Measurements from ENCODE around the gene WSCD1. TPM values are rescaled to one million over a fixed set of nuclear protein-coding genes. Genes with fewer than 3 reads are reported as not detected.

Gene WSCD1
- polyA plus RNA-seq, 1 donor (not counting 4 experiments of a cell fraction or from before 2014, with no cell fraction given): not detected

DNA sequence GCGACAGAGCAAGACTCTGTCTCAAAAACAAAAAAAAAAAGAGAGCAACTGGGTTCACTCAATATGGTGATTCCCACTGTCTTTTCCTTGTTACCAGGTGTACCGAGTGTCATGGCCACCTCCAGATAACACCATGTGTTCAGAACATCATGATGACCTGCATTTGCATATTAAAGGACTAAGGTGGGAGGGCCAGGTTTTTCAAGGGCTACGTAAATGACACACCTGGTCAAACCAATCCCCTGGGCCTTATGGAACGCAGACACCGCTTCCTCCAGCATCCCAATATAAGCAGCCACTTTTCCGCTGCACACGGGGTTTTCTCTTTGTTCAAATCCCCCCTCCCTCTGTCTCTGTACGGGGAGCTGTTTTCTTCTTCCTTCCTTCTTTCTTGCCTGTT, 29.3 kb downstream of the WSCD1 start:
- H3K9ac ChIP-seq (ENCODE audit: control insufficient read depth, extremely low read depth, insufficient read depth, low read length): no peak overlapping the region
- H3K9me3 ChIP-seq (ENCODE audit: control insufficient read depth, low read depth, low read length): no peaks in the 10 kb centered on the region
- FAIRE-seq: no peak
- no peaks in the 10 kb centered on the region for H3K9me1 ChIP-seq (ENCODE audit: control insufficient read depth, extremely low read depth, insufficient read depth, low read length)
- H3K36me3 ChIP-seq (ENCODE audit: control insufficient read depth in 2 of 2, extremely low read depth in 1 of 2, insufficient read depth in 2 of 2, low read length in 2 of 2): no peaks in the 10 kb centered on the region
- H3K79me2 ChIP-seq (ENCODE audit: control insufficient read depth, insufficient read depth, low read length): no peaks in the 10 kb centered on the region
- H4K20me1 ChIP-seq (ENCODE audit: control insufficient read depth, extremely low read depth, insufficient read depth, low read length): no peaks in the 10 kb centered on the region
- H3K4me1 ChIP-seq (ENCODE audit: control insufficient read depth, extremely low read depth, insufficient read depth, low read length): no peaks in the 10 kb centered on the region
- no peak overlapping the region for H3K4me3 ChIP-seq (ENCODE audit: control insufficient read depth in 2 of 3, extremely low read depth in 1 of 3, insufficient read depth in 2 of 3, low read depth in 1 of 3, low read length in 3 of 3)
- dilution Hi-C loops (cut with MboI; ENCODE audit: extremely low pct_ligation_motif_present, low sequenced_read_pairs): no loop called here
- TF ChIP-seq, protein P1, sequence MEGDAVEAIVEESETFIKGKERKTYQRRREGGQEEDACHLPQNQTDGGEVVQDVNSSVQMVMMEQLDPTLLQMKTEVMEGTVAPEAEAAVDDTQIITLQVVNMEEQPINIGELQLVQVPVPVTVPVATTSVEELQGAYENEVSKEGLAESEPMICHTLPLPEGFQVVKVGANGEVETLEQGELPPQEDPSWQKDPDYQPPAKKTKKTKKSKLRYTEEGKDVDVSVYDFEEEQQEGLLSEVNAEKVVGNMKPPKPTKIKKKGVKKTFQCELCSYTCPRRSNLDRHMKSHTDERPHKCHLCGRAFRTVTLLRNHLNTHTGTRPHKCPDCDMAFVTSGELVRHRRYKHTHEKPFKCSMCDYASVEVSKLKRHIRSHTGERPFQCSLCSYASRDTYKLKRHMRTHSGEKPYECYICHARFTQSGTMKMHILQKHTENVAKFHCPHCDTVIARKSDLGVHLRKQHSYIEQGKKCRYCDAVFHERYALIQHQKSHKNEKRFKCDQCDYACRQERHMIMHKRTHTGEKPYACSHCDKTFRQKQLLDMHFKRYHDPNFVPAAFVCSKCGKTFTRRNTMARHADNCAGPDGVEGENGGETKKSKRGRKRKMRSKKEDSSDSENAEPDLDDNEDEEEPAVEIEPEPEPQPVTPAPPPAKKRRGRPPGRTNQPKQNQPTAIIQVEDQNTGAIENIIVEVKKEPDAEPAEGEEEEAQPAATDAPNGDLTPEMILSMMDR (optimal IDR thresholded peaks at IDR 0.05 in 1 of 3, IDR thresholded peaks at IDR 0.05 in 1 of 3, conservative IDR thresholded peaks at IDR 0.05 in 1 of 3; ENCODE audit: extremely low read depth in 1 of 3, insufficient read depth in 2 of 3, low read length in 3 of 3): no peak
- TF ChIP-seq EZH2 (IDR thresholded peaks at IDR 0.05; ENCODE audit: low read length): no peak
- peaks cover 4% of the 10 kb centered on the region for H3K27me3 ChIP-seq (ENCODE audit: control insufficient read depth, extremely low read depth, insufficient read depth, low read length)
- H2AFZ ChIP-seq (ENCODE audit: control insufficient read depth, low read length): no peak overlapping the region
- no peak overlapping the region for H3K4me2 ChIP-seq (ENCODE audit: control insufficient read depth, extremely low read depth, insufficient read depth, low read depth, low read length)
- H3K27ac ChIP-seq (ENCODE audit: control insufficient read depth, insufficient read depth, low read length): no peak overlapping the region
- DNase-seq (ENCODE audit: low read depth, low spot score): no peak

DNA sequence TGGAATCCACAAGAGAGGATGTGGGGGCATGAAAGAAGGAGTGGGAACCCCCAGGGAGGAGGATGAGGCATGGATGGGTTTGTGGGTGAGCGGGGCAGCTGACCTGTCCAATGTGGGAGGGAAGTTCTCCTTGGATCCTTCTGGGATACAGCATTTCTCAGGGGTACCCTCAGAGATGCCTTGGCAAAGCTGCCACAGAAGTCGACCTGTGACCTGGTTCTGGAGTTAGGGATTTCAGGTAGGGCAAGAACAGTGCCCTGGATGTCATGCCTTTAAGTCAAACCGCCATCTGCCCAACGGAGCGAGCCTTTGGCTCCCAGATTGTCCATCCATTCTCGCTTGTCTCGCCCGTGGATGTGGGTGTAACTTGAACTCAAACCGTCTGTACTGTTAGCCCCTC, 30.0 kb downstream of the WSCD1 start:
- Histone ChIP-seq H3K79me2 (ENCODE audit: control insufficient read depth, insufficient read depth, low read length) (no peaks in the 10 kb centered on the region), H3K4me2 (ENCODE audit: control insufficient read depth, extremely low read depth, insufficient read depth, low read depth, low read length) (no peak overlapping the region), H3K4me1 (ENCODE audit: control insufficient read depth, extremely low read depth, insufficient read depth, low read length) (no peaks in the 10 kb centered on the region), H3K9me1 (ENCODE audit: control insufficient read depth, extremely low read depth, insufficient read depth, low read length) (no peaks in the 10 kb centered on the region), H4K20me1 (ENCODE audit: control insufficient read depth, extremely low read depth, insufficient read depth, low read length) (no peaks in the 10 kb centered on the region), H3K36me3 (ENCODE audit: control insufficient read depth in 2 of 2, extremely low read depth in 1 of 2, insufficient read depth in 2 of 2, low read length in 2 of 2) (no peaks in the 10 kb centered on the region), H3K4me3 (ENCODE audit: control insufficient read depth in 2 of 3, extremely low read depth in 1 of 3, insufficient read depth in 2 of 3, low read depth in 1 of 3, low read length in 3 of 3) (no peak overlapping the region), H3K27ac (ENCODE audit: control insufficient read depth, insufficient read depth, low read length) (no peak overlapping the region), H3K27me3 (ENCODE audit: control insufficient read depth, extremely low read depth, insufficient read depth, low read length) (peaks cover 4% of the 10 kb centered on the region), H3K9me3 (ENCODE audit: control insufficient read depth, low read depth, low read length) (no peaks in the 10 kb centered on the region), H2AFZ (ENCODE audit: control insufficient read depth, low read length) (no peak overlapping the region), H3K9ac (ENCODE audit: control insufficient read depth, extremely low read depth, insufficient read depth, low read length) (no peak overlapping the region)
- FAIRE-seq (no peak), DNase-seq (ENCODE audit: low read depth, low spot score) (no peak)
- dilution Hi-C loops (cut with MboI; ENCODE audit: extremely low pct_ligation_motif_present, low sequenced_read_pairs): no loop called here
- TF ChIP-seq, protein P1 (optimal IDR thresholded peaks at IDR 0.05 in 1 of 3, IDR thresholded peaks at IDR 0.05 in 1 of 3, conservative IDR thresholded peaks at IDR 0.05 in 1 of 3; ENCODE audit: extremely low read depth in 1 of 3, insufficient read depth in 2 of 3, low read length in 3 of 3): no peak
- TF ChIP-seq EZH2 (IDR thresholded peaks at IDR 0.05; ENCODE audit: low read length): no peak
